Activated naive CD4-positive, alpha-beta T cell treated with anti-CD3 and anti-CD28 coated beads, Interleukin-2, amount 10 ng/mL, durations not matched to agents 7 days and 5 days (primary cell): Measurements from ENCODE around the gene SCN4A.
"Not testable (repeated sequence)": the region's sequence is repeated elsewhere in the genome, so short reads cannot be mapped to it uniquely, and the experiment has no call there.

Source experiments
- CTCF ChIA-PET: fragments of 350-600 bp; sonication (Branson Sonifier 250); formaldehyde crosslinking; loops from one replicate; lab custom pipeline; 2021; ENCODE audit warnings: antibody characterized with exemption; lab: Charles Lee
- DNase-seq: peaks from one replicate; pipeline ENCODE4 v3.0.0-alpha.2; 2020
- H3K27ac Mint-ChIP-seq: one replicate; pipeline ENCODE4 v1.8.0; 2021; ENCODE audit warnings: mild to moderate bottlenecking, moderate library complexity, mixed read lengths
- H3K27me3 Mint-ChIP-seq: one replicate; pipeline ENCODE4 v1.8.0; 2021; ENCODE audit warnings: mild to moderate bottlenecking, mixed read lengths
- H3K36me3 Mint-ChIP-seq: one replicate; pipeline ENCODE4 v1.8.0; 2021; ENCODE audit warnings: mixed read lengths
- H3K4me1 Mint-ChIP-seq: one replicate; pipeline ENCODE4 v1.8.0; 2021; ENCODE audit warnings: mixed read lengths
- H3K4me3 Mint-ChIP-seq: one replicate; pipeline ENCODE4 v1.8.0; 2021; ENCODE audit warnings: mild to moderate bottlenecking, moderate library complexity, mixed read lengths
- H3K9me3 Mint-ChIP-seq: one replicate; pipeline ENCODE4 v1.8.0; 2021; ENCODE audit warnings: mixed read lengths

SCN4A gene

GRCh38 chr17:63972796-63973195 lies at the start of gene SCN4A:
Gene SCN4A (minus strand): TSS chr17:63972918. CDS start chr17:63972841, 77 bp downstream.
- peaks cover 20% of the 10 kb centered on the region for H3K27me3 Mint-ChIP-seq
- peaks cover 5% of the 10 kb centered on the region for H3K4me1 Mint-ChIP-seq
- H3K4me3 Mint-ChIP-seq = no peak within 1 kb of the TSS
- H3K9me3 Mint-ChIP-seq = no peaks in the 10 kb centered on the region
- DNase-seq = no peak
- H3K27ac Mint-ChIP-seq = no peak within 1 kb of the TSS
- CTCF ChIA-PET = no interaction called here
- H3K36me3 Mint-ChIP-seq = no peaks in the 10 kb centered on the region

GRCh38 chr17:64020056-64020766 lies 47.5 kb upstream of the SCN4A start, which contains the start of gene ICAM2:
Gene ICAM2 (minus strand): TSS chr17:64020633. CDS start chr17:64006691, 13,942 bp downstream.
- Mint-ChIP-seq H3K27me3 (no peaks in the 10 kb centered on the region), H3K4me3 (peak within 1 kb of the TSS; percentile 97), H3K27ac (peak within 1 kb of the TSS; percentile 100), H3K9me3 (no peaks in the 10 kb centered on the region), H3K4me1 (peaks cover 72% of the 10 kb centered on the region), H3K36me3 (peaks cover 24% of the 10 kb centered on the region)
- CTCF ChIA-PET = interaction anchor here (0.9 to 4.2 kb wide), 9 partner anchors 8 to 113 kb away, joined by 3 to 26 read pairs (median 5); partner anchors contain the start of gene PRR29
- peak; percentile 96 for DNase-seq

GRCh38 chr17:64019551-64019961 lies 46.8 kb upstream of the SCN4A start:
- peak; percentile 48 for DNase-seq
- H3K27ac Mint-ChIP-seq = peak overlapping the region; percentile 100
- H3K4me1 Mint-ChIP-seq = peaks cover 72% of the 10 kb centered on the region
- peaks cover 29% of the 10 kb centered on the region for H3K36me3 Mint-ChIP-seq
- CTCF ChIA-PET = interaction anchor here (0.9 to 4.2 kb wide), 7 partner anchors 9 to 113 kb away, joined by 3 to 26 read pairs (median 5); no protein-coding TSS in a partner anchor
- not testable (repeated sequence) for H3K27me3 Mint-ChIP-seq, H3K9me3 Mint-ChIP-seq
- H3K4me3 Mint-ChIP-seq = peak overlapping the region; percentile 97

- H3K9me3 Mint-ChIP-seq = no peaks in the 10 kb centered on the region
- CTCF ChIA-PET = interaction anchor here (1.1 to 4.2 kb wide), 8 partner anchors 8 to 116 kb away, joined by 5 to 26 read pairs (median 12); no protein-coding TSS in a partner anchor
These were observed 44.8 kb upstream of the SCN4A start for GRCh38 chr17:64017381-64017980.

GRCh38 chr17:64016974-64017373 lies 44.3 kb upstream of the SCN4A start:
- Mint-ChIP-seq H3K9me3 (no peaks in the 10 kb centered on the region), H3K4me3 (peak overlapping the region; percentile 78), H3K4me1 (peaks cover 69% of the 10 kb centered on the region), H3K36me3 (peaks cover 36% of the 10 kb centered on the region), H3K27ac (peak overlapping the region; percentile 92), H3K27me3 (no peaks in the 10 kb centered on the region)
- CTCF ChIA-PET = interaction anchor here (0.5 to 3.1 kb wide), 10 partner anchors 8 to 117 kb away, joined by 3 to 19 read pairs (median 8); no protein-coding TSS in a partner anchor
- DNase-seq = no peak

More at GRCh38 chr17:64017381-64017980, 44.8 kb upstream of the SCN4A start:
- no peaks in the 10 kb centered on the region for H3K27me3 Mint-ChIP-seq
- H3K4me1 Mint-ChIP-seq = peaks cover 72% of the 10 kb centered on the region
- peak overlapping the region; percentile 100 for H3K27ac Mint-ChIP-seq
- H3K4me3 Mint-ChIP-seq = peak overlapping the region; percentile 97
- DNase-seq = no peak
- peaks cover 33% of the 10 kb centered on the region for H3K36me3 Mint-ChIP-seq

- H3K27ac Mint-ChIP-seq = peak overlapping the region; percentile 92
- H3K4me1 Mint-ChIP-seq = peaks cover 69% of the 10 kb centered on the region
- CTCF ChIA-PET = interaction anchor here (0.5 to 3.1 kb wide), 11 partner anchors 9 to 117 kb away, joined by 3 to 19 read pairs (median 7); no protein-coding TSS in a partner anchor
- H3K4me3 Mint-ChIP-seq = peak overlapping the region; percentile 78
- peaks cover 42% of the 10 kb centered on the region for H3K36me3 Mint-ChIP-seq
- no peaks in the 10 kb centered on the region for H3K27me3 Mint-ChIP-seq
- DNase-seq = peak; percentile 20
- H3K9me3 Mint-ChIP-seq = no peaks in the 10 kb centered on the region
These were observed 43.6 kb upstream of the SCN4A start for GRCh38 chr17:64016231-64016784.

GRCh38 chr17:64015447-64015846 lies 42.7 kb upstream of the SCN4A start:
- H3K4me3 Mint-ChIP-seq = peak overlapping the region; percentile 78
- H3K27ac Mint-ChIP-seq = peak overlapping the region; percentile 92
- peak; percentile 7 for DNase-seq
- H3K27me3 Mint-ChIP-seq = no peaks in the 10 kb centered on the region
- CTCF ChIA-PET = no interaction called here
- H3K4me1 Mint-ChIP-seq = peaks cover 68% of the 10 kb centered on the region
- H3K36me3 Mint-ChIP-seq = peaks cover 49% of the 10 kb centered on the region
- H3K9me3 Mint-ChIP-seq = no peaks in the 10 kb centered on the region

GRCh38 chr17:64009571-64010402 lies 37.1 kb upstream of the SCN4A start:
- H3K4me1 Mint-ChIP-seq = peaks cover 74% of the 10 kb centered on the region

GRCh38 chr17:64008830-64009229 lies 36.1 kb upstream of the SCN4A start:
- Mint-ChIP-seq H3K27me3 (no peaks in the 10 kb centered on the region), H3K36me3 (peaks cover 64% of the 10 kb centered on the region), H3K4me1 (peaks cover 65% of the 10 kb centered on the region), H3K4me3 (no peak overlapping the region), H3K9me3 (no peaks in the 10 kb centered on the region), H3K27ac (no peak overlapping the region)
- DNase-seq = peak; percentile 11
- CTCF ChIA-PET = no interaction called here

More at GRCh38 chr17:64009571-64010402, 37.1 kb upstream of the SCN4A start:
- Mint-ChIP-seq H3K27ac (no peak overlapping the region), H3K27me3 (no peaks in the 10 kb centered on the region), H3K36me3 (peaks cover 62% of the 10 kb centered on the region), H3K9me3 (no peaks in the 10 kb centered on the region), H3K4me3 (no peak overlapping the region)
- CTCF ChIA-PET = no interaction called here
- DNase-seq = peak; percentile 3

- peak; percentile 10 for DNase-seq
- Mint-ChIP-seq H3K27ac (peak overlapping the region; percentile 15), H3K4me3 (no peak overlapping the region), H3K9me3 (no peaks in the 10 kb centered on the region), H3K36me3 (peaks cover 68% of the 10 kb centered on the region), H3K4me1 (peaks cover 61% of the 10 kb centered on the region), H3K27me3 (no peaks in the 10 kb centered on the region)
- CTCF ChIA-PET = no interaction called here
These were observed 35.6 kb upstream of the SCN4A start for GRCh38 chr17:64008346-64008745.

- H3K36me3 Mint-ChIP-seq = peaks cover 68% of the 10 kb centered on the region
- no peak overlapping the region for H3K4me3 Mint-ChIP-seq
- no peaks in the 10 kb centered on the region for H3K27me3 Mint-ChIP-seq
- no peak overlapping the region for H3K27ac Mint-ChIP-seq
- DNase-seq = peak; percentile 5
- CTCF ChIA-PET = no interaction called here
- H3K4me1 Mint-ChIP-seq = peaks cover 56% of the 10 kb centered on the region
- H3K9me3 Mint-ChIP-seq = no peaks in the 10 kb centered on the region
These were observed 35.1 kb upstream of the SCN4A start for GRCh38 chr17:64007838-64008282.

- CTCF ChIA-PET = interaction anchor here (1.0 to 2.1 kb wide), 2 partner anchors 16 to 19 kb away, joined by 3 to 8 read pairs; no protein-coding TSS in a partner anchor
- DNase-seq = peak; percentile 10
- not testable (repeated sequence) for H3K4me3 Mint-ChIP-seq, H3K27me3 Mint-ChIP-seq, H3K9me3 Mint-ChIP-seq
- Mint-ChIP-seq H3K36me3 (peaks cover 64% of the 10 kb centered on the region), H3K4me1 (peaks cover 53% of the 10 kb centered on the region), H3K27ac (peak overlapping the region; percentile 33)
These were observed 34.5 kb upstream of the SCN4A start for GRCh38 chr17:64007089-64007837.
